SK-N-SH treated with all-trans-retinoic acid at 6 μM for 48 hours (cell line): Measurements from ENCODE around the gene PLAAT3.
"Not testable (repeated sequence)": the region's sequence is repeated elsewhere in the genome, so short reads cannot be mapped to it uniquely, and the experiment has no call there.

ENCODE experiments used
- ATAC-seq: fragments of 200-7000 bp; cut with Tn5 transposase; 3 replicates; pipeline ENCODE4 v1.9.1; 2020; ENCODE audit warnings: mild to moderate bottlenecking, moderate library complexity
- BACH2 ChIP-seq: fragments of 250-450 bp; sonication (Bioruptor Pico); IDR thresholded peaks from 2 replicates; pipeline ENCODE4 v1.9.0; 2021; ENCODE audit warnings: mild to moderate bottlenecking, borderline replicate concordance
- CSDC2 ChIP-seq: fragments of 250-450 bp; sonication (Bioruptor Pico); IDR thresholded peaks from 2 replicates; pipeline ENCODE4 v1.5.0; 2020; ENCODE audit warnings: mild to moderate bottlenecking, moderate library complexity
- ESRRG ChIP-seq: fragments of 250-450 bp; sonication (Bioruptor Pico); IDR thresholded peaks from 2 replicates; pipeline ENCODE4 v1.6.1; 2021; ENCODE audit warnings: mild to moderate bottlenecking
- GLIS3 ChIP-seq: fragments of 250-450 bp; sonication (Bioruptor Pico); IDR thresholded peaks from 2 replicates; pipeline ENCODE4 v1.5.0; 2020; ENCODE audit warnings: mild to moderate bottlenecking, moderate library complexity
- ISL1 ChIP-seq: fragments of 250-450 bp; sonication (Bioruptor Pico); IDR thresholded peaks from 2 replicates; pipeline ENCODE4 v2.1.2; 2022; ENCODE audit warnings: mild to moderate bottlenecking, moderate library complexity
- OSR1 ChIP-seq: fragments of 250-450 bp; sonication (Bioruptor Pico); IDR thresholded peaks from 2 replicates; pipeline ENCODE4 v1.8.0; 2022; ENCODE audit warnings: moderate library complexity, mild to moderate bottlenecking, inconsistent platforms
- PPARA ChIP-seq: fragments of 250-450 bp; sonication (Bioruptor Pico); IDR thresholded peaks from 2 replicates; pipeline ENCODE4 v1.5.0; 2020; ENCODE audit warnings: mild to moderate bottlenecking, borderline replicate concordance
- RARB ChIP-seq: fragments of 250-450 bp; sonication (Bioruptor Pico); IDR thresholded peaks from 2 replicates; pipeline ENCODE4 v1.8.0; 2021; ENCODE audit warnings: mild to moderate bottlenecking, moderate library complexity
- SNAI2 ChIP-seq: fragments of 250-450 bp; sonication (Bioruptor Pico); IDR thresholded peaks from 2 replicates; pipeline ENCODE4 v1.5.0; 2020; ENCODE audit warnings: mild to moderate bottlenecking, moderate library complexity
- TOX ChIP-seq: fragments of 250-450 bp; sonication (Bioruptor Pico); IDR thresholded peaks from 2 replicates; pipeline ENCODE4 v1.8.0; 2021; ENCODE audit warnings: mild to moderate bottlenecking, moderate library complexity, borderline replicate concordance
- ZC3H10 ChIP-seq: fragments of 250-450 bp; sonication (Bioruptor Pico); IDR thresholded peaks from 2 replicates; pipeline ENCODE4 v1.5.1; 2021; ENCODE audit warnings: mild to moderate bottlenecking, moderate library complexity
- ZFP30 ChIP-seq: fragments of 450-650 bp; formaldehyde crosslinking; IDR thresholded peaks from 2 replicates; pipeline ENCODE4 v1.5.0; 2022; ENCODE audit warnings: mild to moderate bottlenecking, moderate library complexity
- ZNF565 ChIP-seq: fragments of 450-650 bp; formaldehyde crosslinking; conservative IDR thresholded peaks from 2 replicates; pipeline ENCODE4 v1.5.0; 2020; ENCODE audit warnings: low read depth, mild to moderate bottlenecking, moderate library complexity
- TF ChIP-seq, protein P1 (sequence below): fragments of 250-450 bp; sonication (Bioruptor Pico); IDR thresholded peaks from 2 replicates; pipeline ENCODE4 v1.5.0; 2020; ENCODE audit warnings: mild to moderate bottlenecking, moderate library complexity
- TF ChIP-seq, protein P2 (sequence below): fragments of 250-450 bp; sonication (Bioruptor Pico); IDR thresholded peaks from 2 replicates; pipeline ENCODE4 v1.8.0; 2021; ENCODE audit warnings: low read depth, mild to moderate bottlenecking, moderate library complexity, borderline replicate concordance
- TF ChIP-seq, protein P3 (sequence below): fragments of 250-450 bp; sonication (Bioruptor Pico); IDR thresholded peaks from 2 replicates; pipeline ENCODE4 v1.8.0; 2020; ENCODE audit warnings: mild to moderate bottlenecking, moderate library complexity, borderline replicate concordance
- TF ChIP-seq, protein P4 (sequence below): fragments of 250-450 bp; sonication (Bioruptor Pico); IDR thresholded peaks from 2 replicates; pipeline ENCODE4 v1.5.1; 2020; ENCODE audit warnings: low read depth, mild to moderate bottlenecking, moderate library complexity
- TF ChIP-seq, protein P5 (sequence below): fragments of 250-450 bp; sonication (Bioruptor Pico); IDR thresholded peaks from 2 replicates; pipeline ENCODE4 v1.5.1; 2021; ENCODE audit warnings: mild to moderate bottlenecking, moderate library complexity

The PLAAT3 gene

DNA sequence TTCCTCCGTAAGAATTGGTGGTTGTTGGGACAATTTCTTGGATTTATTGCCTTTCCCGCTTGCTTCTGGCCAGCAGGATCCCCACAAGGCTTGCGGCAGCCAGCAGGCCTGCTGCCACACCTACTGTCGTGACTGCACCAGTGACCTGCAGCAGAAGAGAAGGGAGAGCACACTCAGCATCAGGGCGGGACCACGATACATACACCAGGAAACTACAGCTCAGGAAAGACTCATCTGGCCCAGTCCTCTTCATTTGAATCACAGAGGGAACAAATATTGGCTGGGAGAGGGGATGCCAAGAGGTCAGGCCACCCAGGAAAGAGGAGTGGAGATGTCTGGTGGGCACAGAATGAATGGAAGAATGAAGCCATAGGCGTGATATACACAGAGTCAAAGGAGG, 61.3 kb downstream of the PLAAT3 start (continued):
- TF ChIP-seq, protein P1, sequence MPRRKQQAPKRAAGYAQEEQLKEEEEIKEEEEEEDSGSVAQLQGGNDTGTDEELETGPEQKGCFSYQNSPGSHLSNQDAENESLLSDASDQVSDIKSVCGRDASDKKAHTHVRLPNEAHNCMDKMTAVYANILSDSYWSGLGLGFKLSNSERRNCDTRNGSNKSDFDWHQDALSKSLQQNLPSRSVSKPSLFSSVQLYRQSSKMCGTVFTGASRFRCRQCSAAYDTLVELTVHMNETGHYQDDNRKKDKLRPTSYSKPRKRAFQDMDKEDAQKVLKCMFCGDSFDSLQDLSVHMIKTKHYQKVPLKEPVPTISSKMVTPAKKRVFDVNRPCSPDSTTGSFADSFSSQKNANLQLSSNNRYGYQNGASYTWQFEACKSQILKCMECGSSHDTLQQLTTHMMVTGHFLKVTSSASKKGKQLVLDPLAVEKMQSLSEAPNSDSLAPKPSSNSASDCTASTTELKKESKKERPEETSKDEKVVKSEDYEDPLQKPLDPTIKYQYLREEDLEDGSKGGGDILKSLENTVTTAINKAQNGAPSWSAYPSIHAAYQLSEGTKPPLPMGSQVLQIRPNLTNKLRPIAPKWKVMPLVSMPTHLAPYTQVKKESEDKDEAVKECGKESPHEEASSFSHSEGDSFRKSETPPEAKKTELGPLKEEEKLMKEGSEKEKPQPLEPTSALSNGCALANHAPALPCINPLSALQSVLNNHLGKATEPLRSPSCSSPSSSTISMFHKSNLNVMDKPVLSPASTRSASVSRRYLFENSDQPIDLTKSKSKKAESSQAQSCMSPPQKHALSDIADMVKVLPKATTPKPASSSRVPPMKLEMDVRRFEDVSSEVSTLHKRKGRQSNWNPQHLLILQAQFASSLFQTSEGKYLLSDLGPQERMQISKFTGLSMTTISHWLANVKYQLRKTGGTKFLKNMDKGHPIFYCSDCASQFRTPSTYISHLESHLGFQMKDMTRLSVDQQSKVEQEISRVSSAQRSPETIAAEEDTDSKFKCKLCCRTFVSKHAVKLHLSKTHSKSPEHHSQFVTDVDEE (CRISPR knock-in tag) = no peak
- TF ChIP-seq ZNF565 (CRISPR knock-in tag) = no peak
- TF ChIP-seq GLIS3 (CRISPR knock-in tag) = no peak
- TF ChIP-seq ESRRG = no peak
- TF ChIP-seq ZFP30 (CRISPR knock-in tag) = no peak
- TF ChIP-seq PPARA (CRISPR knock-in tag) = no peak
- TF ChIP-seq, protein P2, sequence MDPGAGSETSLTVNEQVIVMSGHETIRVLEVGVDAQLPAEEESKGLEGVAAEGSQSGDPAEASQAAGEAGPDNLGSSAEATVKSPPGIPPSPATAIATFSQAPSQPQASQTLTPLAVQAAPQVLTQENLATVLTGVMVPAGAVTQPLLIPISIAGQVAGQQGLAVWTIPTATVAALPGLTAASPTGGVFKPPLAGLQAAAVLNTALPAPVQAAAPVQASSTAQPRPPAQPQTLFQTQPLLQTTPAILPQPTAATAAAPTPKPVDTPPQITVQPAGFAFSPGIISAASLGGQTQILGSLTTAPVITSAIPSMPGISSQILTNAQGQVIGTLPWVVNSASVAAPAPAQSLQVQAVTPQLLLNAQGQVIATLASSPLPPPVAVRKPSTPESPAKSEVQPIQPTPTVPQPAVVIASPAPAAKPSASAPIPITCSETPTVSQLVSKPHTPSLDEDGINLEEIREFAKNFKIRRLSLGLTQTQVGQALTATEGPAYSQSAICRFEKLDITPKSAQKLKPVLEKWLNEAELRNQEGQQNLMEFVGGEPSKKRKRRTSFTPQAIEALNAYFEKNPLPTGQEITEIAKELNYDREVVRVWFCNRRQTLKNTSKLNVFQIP (CRISPR knock-in tag) = no peak
- no peak for TF ChIP-seq SNAI2 (CRISPR knock-in tag)
- no peak for TF ChIP-seq CSDC2 (CRISPR knock-in tag)
- no peak for TF ChIP-seq RARB (CRISPR knock-in tag)

GRCh38 chr11:63551889-63552266, 62.4 kb downstream of the PLAAT3 start:
- no peak for ATAC-seq
- TF ChIP-seq, protein P3, sequence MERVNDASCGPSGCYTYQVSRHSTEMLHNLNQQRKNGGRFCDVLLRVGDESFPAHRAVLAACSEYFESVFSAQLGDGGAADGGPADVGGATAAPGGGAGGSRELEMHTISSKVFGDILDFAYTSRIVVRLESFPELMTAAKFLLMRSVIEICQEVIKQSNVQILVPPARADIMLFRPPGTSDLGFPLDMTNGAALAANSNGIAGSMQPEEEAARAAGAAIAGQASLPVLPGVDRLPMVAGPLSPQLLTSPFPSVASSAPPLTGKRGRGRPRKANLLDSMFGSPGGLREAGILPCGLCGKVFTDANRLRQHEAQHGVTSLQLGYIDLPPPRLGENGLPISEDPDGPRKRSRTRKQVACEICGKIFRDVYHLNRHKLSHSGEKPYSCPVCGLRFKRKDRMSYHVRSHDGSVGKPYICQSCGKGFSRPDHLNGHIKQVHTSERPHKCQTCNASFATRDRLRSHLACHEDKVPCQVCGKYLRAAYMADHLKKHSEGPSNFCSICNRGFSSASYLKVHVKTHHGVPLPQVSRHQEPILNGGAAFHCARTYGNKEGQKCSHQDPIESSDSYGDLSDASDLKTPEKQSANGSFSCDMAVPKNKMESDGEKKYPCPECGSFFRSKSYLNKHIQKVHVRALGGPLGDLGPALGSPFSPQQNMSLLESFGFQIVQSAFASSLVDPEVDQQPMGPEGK (CRISPR knock-in tag) = no peak
- TF ChIP-seq, protein P2 (CRISPR knock-in tag) = no peak
- TF ChIP-seq GLIS3 (CRISPR knock-in tag) = no peak

DNA sequence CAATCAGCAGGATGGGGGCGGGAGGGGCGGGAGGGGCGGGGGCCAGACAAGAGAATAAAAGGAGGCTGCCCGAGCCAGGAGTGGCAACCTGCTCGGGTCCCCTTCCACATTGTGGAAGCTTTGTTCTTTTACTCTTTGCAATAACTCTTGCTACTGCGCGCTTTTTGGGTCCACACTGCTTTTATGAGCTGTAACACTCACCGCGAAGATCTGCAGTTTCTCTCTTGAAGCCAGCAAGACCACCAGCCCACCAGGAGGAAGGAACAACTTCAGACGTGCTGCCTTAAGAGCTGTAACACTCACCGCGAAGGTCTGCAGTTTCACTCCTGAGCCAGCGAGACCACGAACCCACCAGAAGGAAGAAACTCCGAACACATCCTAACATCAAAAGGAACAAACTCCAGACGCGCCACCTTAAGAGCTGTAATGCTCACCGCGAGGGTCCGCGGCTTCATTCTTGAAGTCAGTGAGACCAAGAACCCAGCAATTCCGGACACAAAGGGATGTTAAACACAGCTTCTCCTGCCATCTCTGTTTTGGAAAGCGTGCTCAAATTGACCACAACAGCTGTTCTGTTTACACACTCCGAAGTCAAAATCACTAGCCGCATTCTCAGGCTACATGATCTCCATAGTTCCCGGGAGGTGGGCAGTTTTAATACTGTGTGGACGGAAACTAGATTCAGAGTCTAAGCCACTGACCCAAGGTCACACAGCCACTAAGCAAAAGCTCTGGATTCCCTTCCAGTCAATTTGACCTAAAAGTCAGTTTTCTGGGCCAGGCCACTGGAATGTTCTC, 62.9 kb downstream of the PLAAT3 start:
- no peak for ATAC-seq
- TF ChIP-seq, protein P4, sequence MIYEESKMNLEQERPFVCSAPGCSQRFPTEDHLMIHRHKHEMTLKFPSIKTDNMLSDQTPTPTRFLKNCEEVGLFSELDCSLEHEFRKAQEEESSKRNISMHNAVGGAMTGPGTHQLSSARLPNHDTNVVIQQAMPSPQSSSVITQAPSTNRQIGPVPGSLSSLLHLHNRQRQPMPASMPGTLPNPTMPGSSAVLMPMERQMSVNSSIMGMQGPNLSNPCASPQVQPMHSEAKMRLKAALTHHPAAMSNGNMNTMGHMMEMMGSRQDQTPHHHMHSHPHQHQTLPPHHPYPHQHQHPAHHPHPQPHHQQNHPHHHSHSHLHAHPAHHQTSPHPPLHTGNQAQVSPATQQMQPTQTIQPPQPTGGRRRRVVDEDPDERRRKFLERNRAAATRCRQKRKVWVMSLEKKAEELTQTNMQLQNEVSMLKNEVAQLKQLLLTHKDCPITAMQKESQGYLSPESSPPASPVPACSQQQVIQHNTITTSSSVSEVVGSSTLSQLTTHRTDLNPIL (CRISPR knock-in tag) = no peak
- TF ChIP-seq RARB (CRISPR knock-in tag) = no peak
- TF ChIP-seq TOX (CRISPR knock-in tag) = no peak
- no peak for TF ChIP-seq ZFP30 (CRISPR knock-in tag)
- TF ChIP-seq, protein P5, sequence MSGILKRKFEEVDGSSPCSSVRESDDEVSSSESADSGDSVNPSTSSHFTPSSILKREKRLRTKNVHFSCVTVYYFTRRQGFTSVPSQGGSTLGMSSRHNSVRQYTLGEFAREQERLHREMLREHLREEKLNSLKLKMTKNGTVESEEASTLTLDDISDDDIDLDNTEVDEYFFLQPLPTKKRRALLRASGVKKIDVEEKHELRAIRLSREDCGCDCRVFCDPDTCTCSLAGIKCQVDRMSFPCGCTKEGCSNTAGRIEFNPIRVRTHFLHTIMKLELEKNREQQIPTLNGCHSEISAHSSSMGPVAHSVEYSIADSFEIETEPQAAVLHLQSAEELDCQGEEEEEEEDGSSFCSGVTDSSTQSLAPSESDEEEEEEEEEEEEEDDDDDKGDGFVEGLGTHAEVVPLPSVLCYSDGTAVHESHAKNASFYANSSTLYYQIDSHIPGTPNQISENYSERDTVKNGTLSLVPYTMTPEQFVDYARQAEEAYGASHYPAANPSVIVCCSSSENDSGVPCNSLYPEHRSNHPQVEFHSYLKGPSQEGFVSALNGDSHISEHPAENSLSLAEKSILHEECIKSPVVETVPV = no peak
- TF ChIP-seq, protein P3 (CRISPR knock-in tag) = no peak
- no peak for TF ChIP-seq CSDC2 (CRISPR knock-in tag)
- no peak for TF ChIP-seq GLIS3 (CRISPR knock-in tag)
- TF ChIP-seq, protein P2 (CRISPR knock-in tag) = no peak
- TF ChIP-seq OSR1 (CRISPR knock-in tag) = no peak
- no peak for TF ChIP-seq BACH2
- TF ChIP-seq ZC3H10 = no peak
- no peak for TF ChIP-seq ISL1 (CRISPR knock-in tag)
- TF ChIP-seq ESRRG = no peak

GRCh38 chr11:63550156-63550700, 64.0 kb downstream of the PLAAT3 start:
- ATAC-seq = not testable (repeated sequence)
